NOMO-1 treated with dmso at 0.1 percent for 144 hours (cell line): ENCODE measurements around the gene MYO1A.
A peak's percentile ranks its signal among the peaks of the same experiment; 100 is the strongest.
"Not testable (repeated sequence)": the region's sequence is repeated elsewhere in the genome, so short reads cannot be mapped to it uniquely, and the experiment has no call there.

ENCODE experiments used
- DNase-seq: peaks from one replicate; lab custom pipeline; 2025; ENCODE audit not compliant: unreplicated experiment; lab: John Stamatoyannopoulos, UW

The MYO1A gene

GRCh38 chr12:57019983-57020719, 29.8 kb downstream of the MYO1A start:
- no peak for DNase-seq

- no peak for DNase-seq
Observed at GRCh38 chr12:57018906-57019305, 31.0 kb downstream of the MYO1A start.

GRCh38 chr12:57018353-57018752, 31.6 kb downstream of the MYO1A start:
- not testable (repeated sequence) for DNase-seq

DNA sequence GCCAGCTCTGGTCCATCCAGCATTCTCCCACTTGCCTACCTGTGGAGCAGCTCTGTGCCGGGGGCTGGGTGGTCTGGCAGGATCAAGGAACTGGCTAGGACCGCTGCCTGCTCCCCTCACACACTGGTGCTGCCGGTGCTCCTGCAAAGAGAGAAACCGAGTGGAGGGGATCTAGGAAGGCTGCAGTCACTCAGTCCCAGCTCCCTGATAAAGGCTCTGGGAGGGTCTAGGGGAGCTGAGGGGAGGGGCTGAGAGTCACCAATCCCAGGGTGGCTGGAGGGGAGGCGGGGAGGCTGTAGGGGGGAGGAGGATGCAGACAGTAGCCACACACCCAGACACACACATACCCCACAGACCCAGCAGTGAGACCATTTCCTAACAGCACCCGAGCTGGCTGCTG, 33.6 kb downstream of the MYO1A start, which contains the start of gene TAC3:
TAC3 (minus strand) TSS at position 182 of the 400 bp plus-strand sequence. CDS start 732 bp downstream, outside the sequence.
- DNase-seq, result no peak

DNA sequence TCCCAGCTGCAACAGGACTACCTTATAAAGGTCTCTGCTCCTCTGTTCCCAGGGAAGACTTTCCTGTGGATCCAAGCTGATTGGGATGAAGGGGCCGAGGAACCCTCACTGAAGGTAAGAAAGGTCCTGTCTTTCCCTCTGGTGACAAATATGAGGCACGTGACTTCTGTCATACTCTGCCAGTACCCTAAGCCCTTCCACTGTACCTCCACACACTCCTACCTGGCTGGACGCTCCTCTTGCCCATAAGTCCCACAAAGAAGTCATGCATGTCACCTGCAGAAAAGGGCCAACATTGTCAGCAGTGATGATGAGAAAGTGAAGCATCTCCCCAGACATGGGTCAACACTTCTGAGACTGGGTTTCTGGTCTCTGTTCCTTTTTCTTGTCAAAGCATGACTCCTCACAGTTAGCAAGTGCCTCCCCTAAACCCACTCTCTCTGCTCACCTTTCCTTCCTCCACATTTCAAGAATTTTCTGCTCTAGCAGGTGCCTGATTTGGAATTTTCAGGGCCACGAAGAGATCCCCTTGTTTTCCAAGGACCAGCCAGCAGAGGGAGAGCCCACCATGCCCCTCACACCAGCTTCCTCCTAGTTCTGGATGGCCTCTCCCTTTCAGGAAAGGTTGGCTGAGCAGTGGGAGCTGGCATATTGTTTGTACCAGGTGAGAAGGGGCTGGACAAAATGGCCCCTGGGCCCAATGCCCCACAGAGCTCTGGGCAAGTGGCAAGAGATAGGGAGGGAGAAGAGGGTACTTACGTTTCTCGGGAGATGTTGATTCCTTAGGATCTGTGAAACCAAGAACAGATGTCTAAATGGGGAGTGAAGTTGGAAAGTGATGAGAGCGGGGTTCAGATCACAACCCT, 37.1 kb downstream of the MYO1A start:
- no peak for DNase-seq

DNA sequence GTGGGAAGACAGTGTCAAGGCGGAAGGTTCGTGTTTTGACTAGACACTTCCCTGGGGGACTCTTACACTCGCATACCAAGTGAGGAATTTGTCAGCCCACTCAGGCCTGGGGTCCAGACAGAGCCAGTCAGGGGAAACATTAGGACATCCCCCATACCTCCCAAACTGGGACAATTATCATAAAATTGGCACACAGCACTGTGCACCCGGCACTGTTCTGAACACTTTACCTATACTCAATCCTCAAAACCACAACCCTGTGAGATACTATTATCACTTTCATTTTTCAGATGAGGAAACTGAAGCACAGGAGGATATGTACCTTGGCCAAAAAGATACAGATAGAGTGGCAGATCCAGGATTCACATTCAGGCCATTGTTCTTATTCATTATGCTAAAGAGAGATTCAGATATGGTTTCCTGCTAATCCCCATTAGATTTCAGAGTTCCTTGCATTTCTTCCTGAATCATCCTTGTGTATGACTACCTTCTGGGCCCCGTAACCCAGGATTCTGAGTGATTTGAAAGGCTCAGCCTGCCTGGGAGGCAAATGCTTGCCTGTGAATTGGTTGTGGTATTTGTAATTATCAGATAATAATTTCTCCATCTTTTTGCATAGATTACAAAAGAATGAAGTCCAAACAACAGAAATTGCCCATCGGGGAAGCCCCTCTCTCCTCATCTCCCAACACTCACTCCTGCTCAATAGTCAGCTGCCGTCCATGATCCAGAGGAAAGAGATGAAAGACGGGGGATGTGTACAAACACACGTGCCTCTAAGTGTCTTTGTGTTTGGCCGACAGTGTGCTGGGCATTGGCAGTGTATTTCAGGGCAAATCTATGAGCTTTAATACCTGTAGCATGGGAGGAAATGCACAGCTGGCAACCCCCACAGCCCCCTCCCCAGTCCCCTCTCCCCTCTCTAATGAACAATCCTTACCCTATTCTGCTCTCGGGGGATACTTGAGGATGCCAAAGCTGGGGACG, 38.2 kb downstream of the MYO1A start:
- DNase-seq, result no peak

DNA sequence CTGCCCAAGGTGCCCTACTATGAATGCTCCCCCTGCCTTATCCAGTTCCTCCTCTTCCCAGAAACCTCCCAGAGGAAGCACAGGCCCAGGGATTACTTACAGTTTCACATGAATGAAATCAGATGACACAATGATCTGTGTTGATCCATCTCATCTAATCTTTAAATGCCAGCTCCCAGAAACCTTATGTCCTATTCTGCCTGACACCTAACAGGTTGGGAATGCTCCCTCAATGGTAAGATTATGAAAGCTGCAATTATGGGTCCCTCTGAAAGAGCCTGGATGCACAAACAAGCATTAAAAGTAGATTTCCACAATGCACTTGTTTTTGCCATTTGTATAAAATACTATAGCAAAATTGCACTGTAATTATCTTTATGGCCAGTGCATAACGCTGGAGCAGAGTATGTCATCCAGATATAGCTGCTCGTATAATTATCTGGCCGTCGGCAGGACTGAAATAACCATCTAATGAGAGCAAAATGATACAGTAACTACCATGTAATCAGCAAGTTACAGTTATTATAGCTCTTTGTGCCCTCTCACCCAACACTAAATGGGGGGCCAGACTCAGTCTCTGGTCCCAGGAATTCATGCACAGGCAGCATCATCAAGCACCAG, 39.2 kb downstream of the MYO1A start:
- no peak for DNase-seq

DNA sequence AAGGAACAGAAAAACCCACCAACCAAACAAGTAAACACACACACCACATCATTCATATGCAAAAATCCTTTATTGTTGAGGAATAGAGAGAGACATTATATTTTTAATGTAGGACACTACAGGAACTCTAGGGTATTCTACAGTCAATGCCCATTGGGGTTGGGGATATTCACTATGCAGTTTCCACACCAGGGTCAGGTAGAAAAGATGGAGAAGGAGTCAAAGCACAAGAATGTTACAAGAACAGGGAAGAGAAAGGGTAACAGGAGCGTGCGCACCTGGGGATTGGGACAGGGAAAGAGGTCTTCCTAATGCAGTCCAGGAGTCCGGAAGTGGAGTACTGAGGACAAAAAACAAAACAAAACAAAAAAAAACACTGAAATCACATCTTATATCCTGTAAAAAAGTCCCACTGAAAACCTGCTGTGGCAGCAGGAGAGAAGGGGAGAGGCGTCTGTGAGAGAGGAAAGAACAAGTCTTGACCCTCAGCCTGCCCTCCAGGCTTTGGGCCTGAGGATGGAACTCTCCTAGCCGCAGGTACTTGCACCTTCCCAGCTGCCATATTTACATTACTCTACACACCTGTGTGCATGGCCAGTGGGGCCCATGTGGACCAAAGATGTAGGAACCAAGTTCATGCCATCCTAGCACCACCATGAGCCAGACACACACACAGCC, 39.8 kb downstream of the MYO1A start:
- no peak for DNase-seq

GRCh38 chr12:57008178-57008577, 41.8 kb downstream of the MYO1A start:
- DNase-seq, result peak; percentile 32

DNA sequence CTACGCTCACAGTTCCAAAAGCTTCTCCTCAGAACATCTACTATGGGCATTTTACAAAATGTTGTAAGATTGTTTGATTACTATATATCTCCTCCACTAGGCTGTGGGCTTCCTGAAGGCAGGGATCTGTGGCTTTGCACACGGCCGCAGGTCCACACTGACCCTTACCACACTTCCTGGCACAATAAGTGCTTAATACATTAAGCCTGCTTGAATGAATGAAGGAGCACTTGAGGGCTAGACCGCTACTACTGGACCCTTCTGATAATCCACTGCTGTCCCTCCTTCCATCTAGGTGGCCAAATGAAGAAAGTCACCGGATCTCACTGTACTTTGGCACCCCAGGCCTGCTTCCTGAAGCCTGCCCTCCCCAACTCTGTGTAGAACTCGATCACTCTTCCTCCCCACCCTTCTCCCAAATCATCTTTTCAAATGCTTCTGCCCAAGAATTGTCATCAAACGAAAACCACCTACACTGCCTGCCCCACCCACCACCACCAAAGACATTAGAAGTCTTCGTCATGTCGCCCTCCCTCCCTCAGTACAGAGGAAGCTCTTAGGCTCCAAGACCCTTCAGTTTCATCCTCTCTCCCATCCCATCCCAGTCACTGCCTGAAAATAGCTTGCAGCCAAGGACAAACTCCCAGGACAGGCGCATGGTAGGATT, 43.0 kb downstream of the MYO1A start:
- DNase-seq, result no peak

DNA sequence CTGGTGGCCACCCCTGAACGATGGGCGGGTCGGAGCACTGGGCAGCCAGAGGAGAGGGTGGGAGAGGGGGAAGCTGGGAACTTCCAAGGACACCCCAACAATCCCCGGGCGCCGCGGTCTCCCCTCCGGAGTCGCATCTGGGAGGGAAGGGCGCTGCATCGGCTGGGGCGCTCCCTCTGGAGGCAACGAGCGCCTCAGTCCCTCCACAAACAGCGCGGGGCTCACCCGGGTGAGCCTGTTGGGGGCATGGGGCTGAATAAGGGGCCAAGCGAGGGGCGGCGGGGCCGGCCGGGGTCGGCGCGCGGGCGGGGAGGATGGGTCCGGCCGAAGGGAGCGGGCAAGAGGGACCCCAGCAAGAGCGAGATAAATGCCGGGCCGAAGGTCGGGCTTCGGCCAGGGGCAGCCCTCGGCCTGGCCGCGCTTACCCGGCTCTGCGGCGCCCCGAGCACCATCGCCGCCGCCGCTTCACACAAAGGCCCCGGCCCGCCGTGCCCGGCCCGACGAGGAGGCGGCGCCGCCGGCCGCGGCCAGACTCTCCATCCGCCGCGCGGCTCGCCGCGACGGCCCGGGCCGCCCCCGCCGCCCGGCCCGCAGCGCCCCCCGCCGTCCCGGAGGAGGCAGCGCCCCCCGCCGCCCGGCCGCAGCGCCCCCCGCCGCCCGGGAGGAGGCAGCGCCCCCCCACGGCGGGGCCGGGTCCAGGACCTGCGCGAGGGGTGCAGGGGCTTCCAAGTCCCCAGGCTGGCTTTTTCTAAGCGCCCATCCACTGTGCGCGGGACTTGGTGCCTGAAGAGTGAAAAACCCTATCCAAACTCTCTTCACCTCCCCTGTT, 43.7 kb downstream of the MYO1A start, which contains the start of gene ZBTB39:
ZBTB39 (minus strand) TSS at position 567 of the 829 bp plus-strand sequence. CDS start 1,629 bp downstream, outside the sequence.
- DNase-seq, result peak; percentile 49

DNA sequence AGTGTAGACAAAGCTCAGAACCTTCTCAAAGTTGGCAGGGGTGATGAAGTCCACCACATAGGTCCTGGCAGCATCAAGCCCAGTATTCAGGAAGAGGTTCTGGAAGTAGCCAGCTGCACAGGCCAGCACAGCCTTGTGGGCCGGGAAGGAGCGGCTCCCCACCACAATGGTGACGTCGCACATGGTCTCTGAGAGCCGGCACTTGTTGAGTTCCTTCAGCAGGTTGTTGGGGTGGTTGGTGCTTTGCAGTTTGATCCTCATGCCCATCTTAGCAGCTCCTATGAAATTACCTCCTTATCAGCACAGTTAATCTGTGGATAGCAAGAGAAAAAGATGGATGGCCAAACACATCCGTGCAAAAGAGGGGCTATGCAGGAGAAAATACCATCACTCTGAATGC, 45.3 kb downstream of the MYO1A start:
- no peak for DNase-seq

DNA sequence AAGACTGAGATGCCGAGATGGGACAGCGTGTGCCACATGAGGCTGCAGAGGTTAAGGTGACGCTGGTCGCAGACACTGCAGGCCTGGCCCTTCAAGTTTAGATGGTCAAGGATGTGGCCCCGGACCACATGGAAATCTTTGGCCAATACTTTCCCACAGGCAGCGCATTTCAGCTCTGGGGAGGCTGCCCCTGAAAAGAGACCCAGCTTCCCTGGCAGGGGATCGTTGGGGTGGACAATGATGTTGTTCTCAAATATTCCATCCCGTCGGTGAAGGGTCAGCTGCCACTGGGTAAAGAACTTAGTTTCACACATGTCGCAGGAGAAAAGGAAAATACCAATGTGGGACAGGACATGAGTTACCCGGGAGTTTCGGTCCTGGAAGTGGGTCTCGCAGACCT, 46.5 kb downstream of the MYO1A start:
- no peak for DNase-seq

- peak; percentile 54 for DNase-seq
Observed at GRCh38 chr12:57001448-57001906, 48.5 kb downstream of the MYO1A start.

DNA sequence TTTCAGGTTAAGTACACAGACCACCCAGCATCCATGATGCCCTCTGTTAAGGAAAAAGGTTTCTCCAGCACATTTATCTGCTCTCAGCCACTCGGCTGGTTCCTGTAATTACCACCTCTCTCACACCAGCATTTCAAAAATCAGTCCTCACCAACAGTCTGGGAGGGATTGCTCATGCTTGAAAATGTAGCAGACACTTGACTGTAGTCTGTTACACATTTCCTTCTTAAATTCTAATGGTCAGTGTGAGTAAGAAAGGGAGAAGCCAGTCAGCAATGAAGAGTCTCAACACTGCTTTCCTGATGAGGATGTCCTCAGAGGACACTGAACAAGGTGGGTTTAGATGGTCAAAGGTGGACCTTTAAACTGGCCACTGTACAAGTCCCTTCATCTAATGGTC, 49.5 kb downstream of the MYO1A start:
- DNase-seq, result no peak

DNA sequence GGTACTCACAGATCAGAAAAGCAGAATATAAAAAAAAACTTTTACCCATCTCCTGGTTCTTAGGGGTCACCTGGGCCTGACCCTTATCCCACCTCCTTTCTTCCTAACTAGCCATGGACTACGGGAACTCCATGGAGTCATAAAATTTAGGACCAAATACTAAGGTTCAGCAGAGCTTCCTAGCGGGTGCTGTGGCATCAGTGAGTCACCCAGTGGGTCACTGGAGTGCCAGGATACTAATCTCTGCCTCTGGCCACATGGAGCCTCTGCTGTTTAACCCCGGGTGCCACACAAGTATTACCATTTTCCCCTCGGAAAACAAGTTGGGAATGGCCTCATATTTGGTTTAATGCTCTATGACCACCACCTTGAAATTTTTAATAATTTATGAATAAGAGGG, 50.5 kb downstream of the MYO1A start:
- no peak for DNase-seq

- no peak for DNase-seq
Observed at GRCh38 chr12:56998981-56999380, 50.9 kb downstream of the MYO1A start.

DNA sequence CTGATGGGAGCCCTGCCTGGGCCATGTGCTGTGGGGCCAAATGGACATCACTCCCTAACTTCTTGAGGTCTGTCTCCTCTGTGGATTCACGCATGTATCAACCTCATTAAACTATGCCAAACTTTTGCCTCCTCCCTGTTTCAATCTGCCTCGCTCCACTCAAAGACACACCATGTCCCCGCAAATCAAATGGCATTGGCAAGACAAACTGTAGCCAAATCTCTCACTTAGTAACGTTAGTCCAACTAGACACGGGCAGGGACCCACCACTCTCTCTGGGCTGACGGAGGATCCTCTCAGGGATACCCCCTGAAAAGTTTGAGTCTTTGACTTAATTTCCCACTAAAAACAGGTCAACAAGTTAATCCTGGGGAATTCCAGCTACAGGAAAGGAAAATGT, 51.6 kb downstream of the MYO1A start:
- DNase-seq, result no peak
